OCI-LY7 (cell line): ENCODE measurements around the gene JAG2. TPM values are rescaled to one million over a fixed set of nuclear protein-coding genes. Genes with fewer than 3 reads are reported as not detected.

Source experiments
- BruUV-seq: library from RNA; stranded (reverse); fragments of 400-500 nt; replicated peaks from 2 replicates; lab custom pipeline; 2021; lab: Mats Ljungman, UMichigan
- CTCF ChIA-PET: fragments of 300-600 bp; sonication (Branson Sonifier 250); formaldehyde crosslinking; loops from one replicate; lab custom pipeline; 2022; ENCODE audit warnings: antibody characterized with exemption; ENCODE audit not compliant: unreplicated experiment; lab: Charles Lee
- POLR2A ChIA-PET: fragments of 300-600 bp; sonication (Branson Sonifier 250); formaldehyde crosslinking; loops from one replicate; lab custom pipeline; 2022; ENCODE audit warnings: antibody characterized with exemption; lab: Charles Lee
- DNase-seq: peaks from one replicate; pipeline ENCODE4 v3.0.0-alpha.2; 2015; ENCODE audit warnings: low spot score
- H2AFZ ChIP-seq: fragments of 200-600 bp; sonication (generic), shearing (Covaris generic); 2 replicates; pipeline ENCODE4 v1.6.1; 2014; ENCODE audit warnings: mild to moderate bottlenecking, antibody characterized with exemption, low read length, moderate library complexity
- H3K27ac ChIP-seq: fragments of 200-600 bp; sonication (generic); 2 replicates; pipeline ENCODE4 v1.5.1; 2014; ENCODE audit warnings: mixed run types, low read depth, mild to moderate bottlenecking, moderate library complexity, low read length, inconsistent platforms; ENCODE audit not compliant: poor library complexity, severe bottlenecking
- H3K36me3 ChIP-seq: fragments of 200-600 bp; sonication (generic); 2 replicates; pipeline ENCODE4 v1.6.1; 2014; ENCODE audit warnings: mild to moderate bottlenecking, antibody characterized with exemption, low read length, moderate library complexity, mixed read lengths; ENCODE audit not compliant: insufficient read depth
- H3K4me1 ChIP-seq: fragments of 200-600 bp; sonication (generic); 2 replicates; pipeline ENCODE4 v1.5.1; 2014; ENCODE audit warnings: mild to moderate bottlenecking, low read length; ENCODE audit not compliant: insufficient read depth, poor library complexity, severe bottlenecking
- H3K4me2 ChIP-seq: fragments of 200-600 bp; sonication (generic); 2 replicates; pipeline ENCODE4 v1.6.1; 2014; ENCODE audit warnings: mild to moderate bottlenecking, low read length
- H3K4me3 ChIP-seq: fragments of 200-600 bp; sonication (generic); 2 replicates; pipeline ENCODE4 v1.5.1; 2014; ENCODE audit warnings: mild to moderate bottlenecking, low read depth, low read length; ENCODE audit not compliant: poor library complexity, severe bottlenecking
- H3K79me2 ChIP-seq: fragments of 200-600 bp; sonication (generic); 2 replicates; pipeline ENCODE4 v1.6.1; 2016; ENCODE audit warnings: low read depth, mild to moderate bottlenecking, low read length, moderate library complexity, mixed read lengths; ENCODE audit not compliant: insufficient read depth
- H3K9me2 ChIP-seq: fragments of 200-600 bp; sonication (generic); 2 replicates; pipeline ENCODE4 v1.6.1; 2016; ENCODE audit warnings: mild to moderate bottlenecking, low read length, mixed read lengths; ENCODE audit not compliant: insufficient read depth
- H3K9me3 ChIP-seq: fragments of 200-600 bp; sonication (generic); 2 replicates; pipeline ENCODE4 v1.6.1; 2014; ENCODE audit warnings: mild to moderate bottlenecking, mixed run types, low read length, mixed read lengths
- H4K20me1 ChIP-seq: fragments of 200-600 bp; sonication (generic); 2 replicates; pipeline ENCODE4 v1.6.1; 2014; ENCODE audit warnings: mild to moderate bottlenecking, antibody characterized with exemption, low read length, moderate library complexity, mixed read lengths; ENCODE audit not compliant: insufficient read depth
- EZH2phosphoT487 ChIP-seq: fragments of 200-600 bp; sonication (generic); IDR thresholded peaks from 2 replicates; pipeline ENCODE4 v1.6.1; 2018; ENCODE audit warnings: low read depth, borderline replicate concordance, mild to moderate bottlenecking, mixed run types, antibody characterized with exemption, low read length, moderate library complexity, mixed read lengths
- intact Hi-C: fragments of 100-400 bp; cut with micrococcal nuclease; formaldehyde crosslinking; loops from one replicate; pipeline ENCODE4 v1.10.0; 2022; ENCODE audit not compliant: unreplicated experiment
- total RNA-seq, 2 experiments: library from RNA; depleted of rRNA in 1 of 2; stranded (reverse); fragments of >200 nt in 1 of 2; shearing (Covaris generic) in 1 of 2; gene quantifications; 2 replicates each; pipeline ENCODE4 v1.2.3, GENCODE V29; 2014 to 2022
- TF ChIP-seq, protein P1 (sequence below): fragments of 200-600 bp; sonication (generic); conservative IDR thresholded peaks from 2 replicates; pipeline ENCODE4 v1.5.1; 2014; ENCODE audit warnings: mild to moderate bottlenecking, antibody characterized with exemption, low read length, moderate library complexity, mixed read lengths

The JAG2 gene
- total RNA-seq, 2 experiments from 2014 or later = 5.0 to 6.0 TPM

- ChIA-PET CTCF (no interaction called here), POLR2A (no interaction called here)
- no peak for DNase-seq
- H3K9me3 ChIP-seq = no peaks in the 10 kb centered on the region
- no peaks in the 10 kb centered on the region for H3K9me2 ChIP-seq
- no TSS peak for BruUV-seq
- H3K36me3 ChIP-seq = no peaks in the 10 kb centered on the region
- no peak overlapping the region for H3K4me2 ChIP-seq
- no peaks in the 10 kb centered on the region for H4K20me1 ChIP-seq
- intact Hi-C loops = no loop called here
- no peaks in the 10 kb centered on the region for H3K79me2 ChIP-seq
- no peak overlapping the region for H2AFZ ChIP-seq
- H3K27ac ChIP-seq = no peak overlapping the region
- no peaks in the 10 kb centered on the region for H3K4me1 ChIP-seq
- no peak for TF ChIP-seq EZH2phosphoT487
- TF ChIP-seq, protein P1, sequence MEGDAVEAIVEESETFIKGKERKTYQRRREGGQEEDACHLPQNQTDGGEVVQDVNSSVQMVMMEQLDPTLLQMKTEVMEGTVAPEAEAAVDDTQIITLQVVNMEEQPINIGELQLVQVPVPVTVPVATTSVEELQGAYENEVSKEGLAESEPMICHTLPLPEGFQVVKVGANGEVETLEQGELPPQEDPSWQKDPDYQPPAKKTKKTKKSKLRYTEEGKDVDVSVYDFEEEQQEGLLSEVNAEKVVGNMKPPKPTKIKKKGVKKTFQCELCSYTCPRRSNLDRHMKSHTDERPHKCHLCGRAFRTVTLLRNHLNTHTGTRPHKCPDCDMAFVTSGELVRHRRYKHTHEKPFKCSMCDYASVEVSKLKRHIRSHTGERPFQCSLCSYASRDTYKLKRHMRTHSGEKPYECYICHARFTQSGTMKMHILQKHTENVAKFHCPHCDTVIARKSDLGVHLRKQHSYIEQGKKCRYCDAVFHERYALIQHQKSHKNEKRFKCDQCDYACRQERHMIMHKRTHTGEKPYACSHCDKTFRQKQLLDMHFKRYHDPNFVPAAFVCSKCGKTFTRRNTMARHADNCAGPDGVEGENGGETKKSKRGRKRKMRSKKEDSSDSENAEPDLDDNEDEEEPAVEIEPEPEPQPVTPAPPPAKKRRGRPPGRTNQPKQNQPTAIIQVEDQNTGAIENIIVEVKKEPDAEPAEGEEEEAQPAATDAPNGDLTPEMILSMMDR = no peak
- no peak overlapping the region for H3K4me3 ChIP-seq
Measured at GRCh38 chr14:105216490-105217247, 48.1 kb upstream of the JAG2 start.

DNA sequence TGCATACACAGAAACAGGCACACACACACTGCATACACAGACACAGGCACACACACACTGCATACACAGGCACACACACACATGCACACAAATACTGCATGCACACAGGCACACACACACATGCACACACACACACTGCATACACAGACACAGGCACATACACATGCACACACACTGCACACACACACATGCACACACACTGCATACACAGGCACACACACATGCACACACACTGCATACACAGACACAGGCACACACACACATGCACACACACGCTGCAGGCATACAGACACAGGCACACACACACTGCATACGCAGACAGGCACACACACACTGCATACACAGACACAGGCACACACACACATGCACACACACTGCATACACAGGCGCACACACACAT is 47.0 kb upstream of the JAG2 start:
- no peaks in the 10 kb centered on the region for H3K9me3 ChIP-seq
- no peak overlapping the region for H3K27ac ChIP-seq
- H3K4me2 ChIP-seq = no peak overlapping the region
- H3K79me2 ChIP-seq = no peaks in the 10 kb centered on the region
- no peaks in the 10 kb centered on the region for H3K9me2 ChIP-seq
- DNase-seq = no peak
- H3K4me1 ChIP-seq = no peaks in the 10 kb centered on the region
- intact Hi-C loops = no loop called here
- POLR2A ChIA-PET = no interaction called here
- no peak overlapping the region for H3K4me3 ChIP-seq
- BruUV-seq = no TSS peak
- TF ChIP-seq, protein P1 = no peak
- no peak for TF ChIP-seq EZH2phosphoT487
- no peaks in the 10 kb centered on the region for H3K36me3 ChIP-seq
- CTCF ChIA-PET = no interaction called here
- no peaks in the 10 kb centered on the region for H4K20me1 ChIP-seq
- no peak overlapping the region for H2AFZ ChIP-seq

DNA sequence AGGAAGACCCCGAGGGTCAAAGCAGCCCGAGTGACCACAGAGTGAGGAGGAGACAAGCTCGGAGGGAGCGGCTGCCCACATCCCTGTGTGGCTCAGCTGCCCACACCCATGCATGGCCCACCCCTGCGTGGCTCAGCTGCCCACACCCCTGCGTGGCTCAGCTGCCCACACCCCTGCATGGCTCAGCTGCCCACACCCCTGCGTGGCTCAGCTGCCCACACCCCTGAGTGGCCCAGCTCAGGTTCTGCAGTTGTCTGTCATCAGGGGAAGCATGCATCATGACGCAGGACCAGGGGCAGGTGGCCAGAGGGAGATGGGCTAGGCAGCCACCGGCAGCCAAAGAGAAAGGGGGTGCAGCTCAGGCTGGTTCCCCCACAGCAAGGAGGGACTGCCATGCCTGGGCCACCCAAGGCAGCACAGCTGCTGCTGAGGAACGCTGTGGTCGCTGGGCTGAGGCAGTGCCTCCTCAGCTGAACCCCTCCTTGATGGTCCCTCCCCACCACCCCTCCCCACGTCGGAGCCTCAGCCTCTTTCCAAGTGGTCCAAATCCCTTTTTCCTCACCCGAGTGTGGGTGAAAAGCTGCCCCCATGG is 45.8 kb upstream of the JAG2 start:
- POLR2A ChIA-PET = no interaction called here
- no peak overlapping the region for H3K4me2 ChIP-seq
- no peaks in the 10 kb centered on the region for H3K79me2 ChIP-seq
- H4K20me1 ChIP-seq = no peaks in the 10 kb centered on the region
- no peaks in the 10 kb centered on the region for H3K4me1 ChIP-seq
- no TSS peak for BruUV-seq
- no peaks in the 10 kb centered on the region for H3K9me2 ChIP-seq
- H3K4me3 ChIP-seq = no peak overlapping the region
- DNase-seq = no peak
- CTCF ChIA-PET = no interaction called here
- H3K9me3 ChIP-seq = no peaks in the 10 kb centered on the region
- no peak overlapping the region for H2AFZ ChIP-seq
- no peaks in the 10 kb centered on the region for H3K36me3 ChIP-seq
- TF ChIP-seq EZH2phosphoT487 = no peak
- TF ChIP-seq, protein P1 = no peak
- H3K27ac ChIP-seq = no peak overlapping the region
- intact Hi-C loops = no loop called here
